ENCODE measurements around the gene ERO1B. TPM values are rescaled to one million over a fixed set of nuclear protein-coding genes. Genes with fewer than 3 reads are reported as not detected.

Gene ERO1B
- total and polyA plus RNA-seq, 12 donors: 4.0 to 7.0 (median 5.6) TPM

GRCh38 chr1:236207569-236207968 is 74.2 kb downstream of the ERO1B start:
- Histone ChIP-seq H3K27ac (peak overlapping the region in 1 of 10 donors; percentile 82), H3K4me1 (peaks cover 0 to 31% (median 6%) of the 10 kb centered on the region in 9 donors), H3K36me3 (peaks cover 0 to 64% (median 0%) of the 10 kb centered on the region in 9 donors), H3K27me3 (no peaks in the 10 kb centered on the region), H3K9me3 (peaks cover 0 to 12% (median 0%) of the 10 kb centered on the region in 11 donors), H3K4me3 (no peak overlapping the region)
- DNase-seq (no peak), ATAC-seq (no peak)
- intact Hi-C loops (cut with DNase I): no loop called here
- 96% methylated on average over 4 of the region's 4 CpGs for WGBS, 2 donors
- no peak for TF ChIP-seq CTCF (IDR thresholded peaks at IDR 0.05)

GRCh38 chr1:236207121-236207520 is 74.6 kb downstream of the ERO1B start:
- peak overlapping the region in 1 of 10 donors; percentile 82 for H3K27ac ChIP-seq

GRCh38 chr1:236206548-236206947 is 75.2 kb downstream of the ERO1B start:
- H3K27ac ChIP-seq: peak overlapping the region in 1 of 10 donors; percentile 82
- peaks cover 0 to 71% (median 0%) of the 10 kb centered on the region in 9 donors for H3K36me3 ChIP-seq
- no peak overlapping the region for H3K4me3 ChIP-seq
- intact Hi-C loops (cut with DNase I): no loop called here
- WGBS, 2 donors: 55 to 62% methylated on average over 4 of the region's 4 CpGs
- TF ChIP-seq CTCF (IDR thresholded peaks at IDR 0.05): no peak
- no peaks in the 10 kb centered on the region for H3K27me3 ChIP-seq
- ATAC-seq (peak; percentile 79 to 91 (median 85)), DNase-seq (peak; percentile 19 to 23)
- peaks cover 0 to 31% (median 6%) of the 10 kb centered on the region in 9 donors for H3K4me1 ChIP-seq
- H3K9me3 ChIP-seq: peaks cover 0 to 21% (median 4%) of the 10 kb centered on the region in 11 donors

More at GRCh38 chr1:236207121-236207520, 74.6 kb downstream of the ERO1B start:
- TF ChIP-seq CTCF (IDR thresholded peaks at IDR 0.05): no peak
- peaks cover 0 to 31% (median 6%) of the 10 kb centered on the region in 9 donors for H3K4me1 ChIP-seq
- intact Hi-C loops (cut with DNase I): no loop called here
- H3K36me3 ChIP-seq: peaks cover 0 to 69% (median 0%) of the 10 kb centered on the region in 9 donors
- WGBS, 2 donors: 60 to 71% methylated on average over 5 of the region's 5 CpGs
- peak in 1 of 2 donors; percentile 6 for DNase-seq
- ATAC-seq: peak in 3 of 8 donors; percentile 25 to 49 (median 48)
- H3K27me3 ChIP-seq: no peaks in the 10 kb centered on the region
- H3K9me3 ChIP-seq: peaks cover 0 to 16% (median 0%) of the 10 kb centered on the region in 11 donors
- no peak overlapping the region for H3K4me3 ChIP-seq

DNA sequence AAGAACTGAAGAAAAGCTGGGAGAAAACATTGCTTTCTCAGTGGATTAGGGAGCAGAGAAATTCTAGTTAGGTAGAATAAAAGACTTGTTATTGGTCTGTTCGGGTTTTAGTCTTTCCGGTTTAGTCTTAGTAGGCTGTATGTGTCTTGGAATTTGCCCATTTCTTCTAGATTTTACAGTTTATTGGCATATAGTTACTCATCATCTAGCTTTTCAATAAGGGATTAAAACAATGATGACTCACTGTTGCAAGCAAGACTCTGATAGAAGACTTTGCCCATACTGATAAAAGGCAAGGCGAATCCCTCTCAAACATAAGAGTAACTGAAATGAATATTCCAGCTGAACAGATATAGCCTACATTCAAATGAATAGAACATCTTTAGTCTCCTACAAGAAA is 77.1 kb downstream of the ERO1B start:
- Histone ChIP-seq H3K36me3 (peaks cover 0 to 75% (median 0%) of the 10 kb centered on the region in 9 donors), H3K4me3 (no peak overlapping the region), H3K9me3 (peaks cover 0 to 40% (median 21%) of the 10 kb centered on the region in 11 donors), H3K27ac (no peak overlapping the region), H3K4me1 (peaks cover 0 to 31% (median 6%) of the 10 kb centered on the region in 9 donors), H3K27me3 (no peaks in the 10 kb centered on the region)
- intact Hi-C loops (cut with DNase I): no loop called here
- WGBS, 2 donors: 94 to 99% methylated on average over 3 of the region's 3 CpGs
- DNase-seq (no peak), ATAC-seq (no peak)
- no peak for TF ChIP-seq CTCF (IDR thresholded peaks at IDR 0.05)

Measured in heart right ventricle (tissue), 16 donors.